TTC549 (cell line): ENCODE data around the gene GAS2L2.
"Not testable (repeated sequence)": the region's sequence is repeated elsewhere in the genome, so short reads cannot be mapped to it uniquely, and the experiment has no call there.

Experiments
- FAIRE-seq: peaks from 2 replicates; lab custom pipeline; 2012; peaks lifted over from hg19 to GRCh38; lab: Jason Lieb, UNC

Gene GAS2L2

GRCh38 chr17:35726127-35726952 is 26.7 kb downstream of the GAS2L2 start:
- no peak for FAIRE-seq

GRCh38 chr17:35725802-35726126 is 27.3 kb downstream of the GAS2L2 start:
- FAIRE-seq: no peak

- no peak for FAIRE-seq
These were observed 28.0 kb downstream of the GAS2L2 start for GRCh38 chr17:35725058-35725457.

- no peak for FAIRE-seq
These were observed 29.3 kb downstream of the GAS2L2 start for GRCh38 chr17:35723735-35724134.

- no peak for FAIRE-seq
These were observed 35.6 kb downstream of the GAS2L2 start for GRCh38 chr17:35717475-35717874.

- no peak for FAIRE-seq
These were observed 36.1 kb downstream of the GAS2L2 start for GRCh38 chr17:35716897-35717465.

- no peak for FAIRE-seq
These were observed 36.9 kb downstream of the GAS2L2 start for GRCh38 chr17:35716173-35716572.

GRCh38 chr17:35715416-35715815 is 37.6 kb downstream of the GAS2L2 start:
- FAIRE-seq: no peak

GRCh38 chr17:35714988-35715387 is 38.1 kb downstream of the GAS2L2 start:
- no peak for FAIRE-seq

GRCh38 chr17:35713069-35713728 is 39.8 kb downstream of the GAS2L2 start:
- no peak for FAIRE-seq

- no peak for FAIRE-seq
These were observed 42.1 kb downstream of the GAS2L2 start for GRCh38 chr17:35710950-35711349.

GRCh38 chr17:35709874-35710273 is 43.2 kb downstream of the GAS2L2 start:
- no peak for FAIRE-seq

- no peak for FAIRE-seq
These were observed 44.1 kb downstream of the GAS2L2 start for GRCh38 chr17:35708951-35709350.

- no peak for FAIRE-seq
These were observed 44.9 kb downstream of the GAS2L2 start for GRCh38 chr17:35708149-35708548.

GRCh38 chr17:35705705-35706104 is 47.3 kb downstream of the GAS2L2 start:
- FAIRE-seq: no peak

- no peak for FAIRE-seq
These were observed 47.8 kb downstream of the GAS2L2 start for GRCh38 chr17:35705230-35705629.

- not testable (repeated sequence) for FAIRE-seq
These were observed 49.7 kb downstream of the GAS2L2 start for GRCh38 chr17:35703308-35703707.

- FAIRE-seq: no peak
These were observed 51.5 kb downstream of the GAS2L2 start for GRCh38 chr17:35701491-35701890.

- no peak for FAIRE-seq
These were observed 52.9 kb downstream of the GAS2L2 start for GRCh38 chr17:35700150-35700549.

- FAIRE-seq: no peak
These were observed 54.2 kb downstream of the GAS2L2 start for GRCh38 chr17:35698800-35699199.

- no peak for FAIRE-seq
These were observed 57.4 kb downstream of the GAS2L2 start for GRCh38 chr17:35695613-35696012.

GRCh38 chr17:35694906-35695305 is 58.1 kb downstream of the GAS2L2 start:
- FAIRE-seq: no peak
